ENCODE measurements around the gene MUC12. TPM values are rescaled to one million over a fixed set of nuclear protein-coding genes. Genes with fewer than 3 reads are reported as not detected.

The MUC12 gene
- total RNA-seq, 1 donor from 2014 or later = 1.5 TPM

GRCh38 chr7:101068401-101068800 lies 99.0 kb downstream of the MUC12 start:
- no peak for DNase-seq
- Mint-ChIP-seq H3K27me3 (peaks cover 18% of the 10 kb centered on the region), H3K36me3 (ENCODE audit: low read depth) (no peaks in the 10 kb centered on the region), H3K4me1 (no peaks in the 10 kb centered on the region), H3K4me3 (no peak overlapping the region), H3K27ac (no peak overlapping the region), H3K9me3 (no peaks in the 10 kb centered on the region)
- intact Hi-C loops (cut with micrococcal nuclease) = no loop called here

Other genes with a start within 250 kb of the MUC12 start
- gene EPO, start 249.1 kb upstream of the MUC12 start, total RNA-seq = 0.40 TPM in 1 of 2 replicates, not detected in the other
- not detected in 2 replicates for gene ZAN, start 236.0 kb upstream of the MUC12 start, total RNA-seq
- 2.7 and 3.0 TPM in 2 replicates for gene EPHB4, start 142.0 kb upstream of the MUC12 start, total RNA-seq
- 37.3 and 41.2 TPM in 2 replicates for gene SLC12A9, start 116.9 kb upstream of the MUC12 start, total RNA-seq
- 42.7 and 47.6 TPM in 2 replicates for gene TRIP6, start 102.2 kb upstream of the MUC12 start, total RNA-seq
- 300 and 318 TPM in 2 replicates for gene SRRT, start 94.5 kb upstream of the MUC12 start, total RNA-seq
- 4.5 TPM in 2 replicates for gene UFSP1, start 79.8 kb upstream of the MUC12 start, total RNA-seq
- not detected in 2 replicates for gene ACHE, start 73.7 kb upstream of the MUC12 start, total RNA-seq
- gene MUC3A, start 20.0 kb upstream of the MUC12 start, total RNA-seq = not detected in 2 replicates
- gene MUC17, start 50.5 kb downstream of the MUC12 start, total RNA-seq = not detected in 2 replicates
- gene TRIM56, start 115.9 kb downstream of the MUC12 start, total RNA-seq = 41.1 and 44.5 TPM in 2 replicates
- 0.33 and 0.45 TPM in 2 replicates for gene SERPINE1, start 157.5 kb downstream of the MUC12 start, total RNA-seq
- gene AP1S1, start 184.9 kb downstream of the MUC12 start, total RNA-seq = 44.2 and 49.2 TPM in 2 replicates
- gene VGF, start 196.0 kb downstream of the MUC12 start, total RNA-seq = 0.23 and 0.28 TPM in 2 replicates
- not detected in 2 replicates for gene NAT16, start 210.7 kb downstream of the MUC12 start, total RNA-seq
- not detected in 2 replicates for gene MOGAT3, start 231.5 kb downstream of the MUC12 start, total RNA-seq
- gene PLOD3, start 248.0 kb downstream of the MUC12 start, total RNA-seq = 85.2 and 93.6 TPM in 2 replicates
- 53.8 and 54.2 TPM in 2 replicates for gene ZNHIT1, start 248.6 kb downstream of the MUC12 start, total RNA-seq